GM19372 (cell line): ENCODE measurements around the gene BMP7.
"Not testable (repeated sequence)": the region's sequence is repeated elsewhere in the genome, so short reads cannot be mapped to it uniquely, and the experiment has no call there.

ENCODE experiments used
- ATAC-seq: cut with Tn5 transposase; IDR thresholded peaks from one replicate; pipeline ENCODE4 v1.9.1; 2021; ENCODE audit warnings: mild to moderate bottlenecking, low read depth, moderate library complexity; ENCODE audit not compliant: unreplicated experiment

Gene BMP7

GRCh38 chr20:57268399-57269076 lies 2.1 kb upstream of the BMP7 start:
- ATAC-seq, result no peak

- ATAC-seq, result no peak
Observed at GRCh38 chr20:57267158-57267821, 849 bp upstream of the BMP7 start.

GRCh38 chr20:57265997-57266290 lies 497 bp downstream of the BMP7 start:
- no peak for ATAC-seq

- no peak for ATAC-seq
Observed at GRCh38 chr20:57265336-57265996, 975 bp downstream of the BMP7 start.

GRCh38 chr20:57264908-57265335 lies 1.5 kb downstream of the BMP7 start:
- ATAC-seq, result not testable (repeated sequence)

GRCh38 chr20:57263801-57264792 lies 2.3 kb downstream of the BMP7 start:
- no peak for ATAC-seq

- ATAC-seq, result no peak
Observed at GRCh38 chr20:57262784-57263609, 3.4 kb downstream of the BMP7 start.

- no peak for ATAC-seq
Observed at GRCh38 chr20:57262301-57262700, 4.1 kb downstream of the BMP7 start.

- no peak for ATAC-seq
Observed at GRCh38 chr20:57261457-57262251, 4.8 kb downstream of the BMP7 start.

- ATAC-seq, result no peak
Observed at GRCh38 chr20:57260934-57261333, 5.5 kb downstream of the BMP7 start.

- ATAC-seq, result no peak
Observed at GRCh38 chr20:57259938-57260921, 6.2 kb downstream of the BMP7 start.

- no peak for ATAC-seq
Observed at GRCh38 chr20:57259121-57259937, 7.1 kb downstream of the BMP7 start.

GRCh38 chr20:57257701-57258453 lies 8.6 kb downstream of the BMP7 start:
- ATAC-seq, result no peak

- no peak for ATAC-seq
Observed at GRCh38 chr20:57256908-57257307, 9.5 kb downstream of the BMP7 start.

GRCh38 chr20:57256205-57256604 lies 10.2 kb downstream of the BMP7 start:
- ATAC-seq, result no peak

GRCh38 chr20:57255183-57255582 lies 11.3 kb downstream of the BMP7 start:
- no peak for ATAC-seq
